Mesothelial cell of epicardium (in vitro differentiated cells): Measurements from ENCODE around the gene ZIM2. TPM values are rescaled to one million over a fixed set of nuclear protein-coding genes. Genes with fewer than 3 reads are reported as not detected.

Experiments
- DNase-seq, 2 experiments: peaks; one replicate each; pipeline ENCODE4 v3.0.0; 2021; ENCODE audit warnings: low spot score in 2 of 2; ENCODE audit not compliant: unreplicated experiment in 2 of 2
- H3K27ac Mint-ChIP-seq: 2 replicates; pipeline ENCODE4 v1.8.0; 2021; ENCODE audit warnings: mixed read lengths
- H3K27me3 Mint-ChIP-seq: 2 replicates; pipeline ENCODE4 v1.8.0; 2021; ENCODE audit warnings: low read depth, mixed read lengths
- H3K36me3 Mint-ChIP-seq: 2 replicates; pipeline ENCODE4 v1.8.0; 2021; ENCODE audit warnings: mixed read lengths
- H3K4me1 Mint-ChIP-seq: 2 replicates; pipeline ENCODE4 v1.8.0; 2021; ENCODE audit warnings: mixed read lengths
- H3K4me3 Mint-ChIP-seq: 2 replicates; pipeline ENCODE4 v1.8.0; 2021; ENCODE audit warnings: mild to moderate bottlenecking, moderate library complexity, mixed read lengths
- H3K9me3 Mint-ChIP-seq: 2 replicates; pipeline ENCODE4 v1.8.0; 2021; ENCODE audit warnings: mixed read lengths
- total RNA-seq: library from RNA; stranded (reverse); gene quantifications from 3 replicates; pipeline ENCODE4 v1.2.1, GENCODE V29; 2021
- TF ChIP-seq, protein P1 (sequence below): fragments of 200-600 bp; sonication (generic); IDR thresholded peaks from one replicate; pipeline ENCODE4 v1.5.0; 2021; ENCODE audit warnings: antibody characterized with exemption; ENCODE audit not compliant: unreplicated experiment

ZIM2 gene
- total RNA-seq, result not detected in 3 replicates

DNA sequence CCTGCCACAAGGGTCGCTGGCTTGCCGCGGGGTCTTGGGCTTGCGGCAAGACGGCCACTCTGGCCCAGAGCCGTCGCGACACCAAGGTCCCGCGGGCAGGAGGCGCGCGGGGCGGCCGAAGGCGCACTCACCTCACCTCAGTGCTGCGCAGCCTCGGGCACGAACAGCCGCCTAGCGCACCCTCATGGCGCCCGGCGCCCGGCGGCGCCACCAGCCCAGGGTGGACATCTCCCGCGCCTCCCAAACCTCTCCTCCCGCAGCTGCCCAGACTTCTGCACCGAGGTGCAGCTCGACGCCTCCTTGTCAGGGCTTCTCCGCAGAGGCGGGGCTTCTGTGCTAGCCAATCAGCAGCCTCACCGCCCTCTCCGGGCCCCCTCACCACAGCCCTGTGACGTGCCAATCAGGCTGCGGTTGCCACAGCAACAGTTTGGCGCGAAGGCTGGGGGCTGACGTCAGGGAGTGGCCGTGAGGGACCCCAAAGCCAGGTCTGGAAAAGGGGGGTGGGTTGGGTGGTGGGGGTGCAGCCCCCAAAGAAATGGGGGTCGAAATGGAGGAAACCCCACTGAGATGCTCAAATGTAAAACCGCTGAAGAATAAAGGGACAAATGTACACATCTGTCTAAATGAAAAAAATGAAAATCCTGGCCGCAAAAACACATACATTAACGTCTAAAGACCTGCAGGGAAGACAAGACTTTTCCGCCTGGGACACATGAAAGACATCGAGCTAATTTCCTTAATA, at the start of gene ZIM2, which contains the start of gene PEG3:
ZIM2 (minus strand) TSS at position 276 of the 742 bp plus-strand sequence. CDS start 16,449 bp downstream, outside the sequence.
PEG3 (minus strand) TSS at position 276 of the 742 bp plus-strand sequence. CDS start 16,071 bp downstream, outside the sequence.
- H3K36me3 Mint-ChIP-seq, result peaks cover 10% of the 10 kb centered on the region
- peaks cover 43% of the 10 kb centered on the region for H3K9me3 Mint-ChIP-seq
- DNase-seq, result no peak
- no peaks in the 10 kb centered on the region for H3K27me3 Mint-ChIP-seq
- H3K27ac Mint-ChIP-seq, result no peak within 1 kb of the TSS
- no peaks in the 10 kb centered on the region for H3K4me1 Mint-ChIP-seq
- TF ChIP-seq, protein P1, sequence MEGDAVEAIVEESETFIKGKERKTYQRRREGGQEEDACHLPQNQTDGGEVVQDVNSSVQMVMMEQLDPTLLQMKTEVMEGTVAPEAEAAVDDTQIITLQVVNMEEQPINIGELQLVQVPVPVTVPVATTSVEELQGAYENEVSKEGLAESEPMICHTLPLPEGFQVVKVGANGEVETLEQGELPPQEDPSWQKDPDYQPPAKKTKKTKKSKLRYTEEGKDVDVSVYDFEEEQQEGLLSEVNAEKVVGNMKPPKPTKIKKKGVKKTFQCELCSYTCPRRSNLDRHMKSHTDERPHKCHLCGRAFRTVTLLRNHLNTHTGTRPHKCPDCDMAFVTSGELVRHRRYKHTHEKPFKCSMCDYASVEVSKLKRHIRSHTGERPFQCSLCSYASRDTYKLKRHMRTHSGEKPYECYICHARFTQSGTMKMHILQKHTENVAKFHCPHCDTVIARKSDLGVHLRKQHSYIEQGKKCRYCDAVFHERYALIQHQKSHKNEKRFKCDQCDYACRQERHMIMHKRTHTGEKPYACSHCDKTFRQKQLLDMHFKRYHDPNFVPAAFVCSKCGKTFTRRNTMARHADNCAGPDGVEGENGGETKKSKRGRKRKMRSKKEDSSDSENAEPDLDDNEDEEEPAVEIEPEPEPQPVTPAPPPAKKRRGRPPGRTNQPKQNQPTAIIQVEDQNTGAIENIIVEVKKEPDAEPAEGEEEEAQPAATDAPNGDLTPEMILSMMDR, result no peak
- no peak within 1 kb of the TSS for H3K4me3 Mint-ChIP-seq

DNA sequence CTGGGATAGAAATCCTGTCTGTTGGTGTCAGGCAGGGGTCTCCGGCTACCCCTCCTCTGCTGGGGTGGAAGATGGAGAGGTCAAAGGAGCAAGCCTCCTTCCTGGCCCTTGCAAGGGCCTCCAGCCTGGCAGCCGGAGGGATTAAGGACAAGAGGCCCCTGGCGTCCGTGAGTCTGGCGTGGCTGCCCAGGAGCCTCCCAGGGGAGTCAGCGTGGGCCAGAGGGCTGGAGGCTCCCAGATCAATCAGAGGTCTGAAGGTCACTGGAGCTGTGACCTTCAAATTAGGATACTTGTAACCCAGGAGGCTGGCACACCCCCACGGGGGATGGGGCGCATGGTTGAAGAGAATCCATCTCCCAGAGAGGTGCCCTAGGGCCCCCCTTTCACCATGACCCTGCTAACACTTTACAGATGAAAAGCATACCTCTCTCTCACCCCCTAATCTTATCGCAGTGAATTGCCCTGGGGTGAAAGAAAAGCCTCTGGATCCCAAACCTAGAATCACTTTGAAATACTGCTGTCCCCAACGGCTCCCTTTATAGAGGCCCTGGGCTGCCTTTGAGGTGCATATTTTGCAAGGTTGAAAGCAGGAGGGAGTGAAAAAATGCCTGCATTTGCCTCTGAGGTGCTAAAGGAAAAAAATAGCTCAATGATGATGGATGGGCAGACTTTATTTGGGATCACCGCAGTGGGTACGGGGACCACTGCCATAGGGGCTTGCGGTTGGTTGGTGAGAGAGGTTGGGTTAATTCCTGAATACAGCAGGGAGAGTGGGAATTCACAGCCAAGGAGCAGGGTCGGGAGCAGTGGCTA, 44.9 kb upstream of the ZIM2 start:
- TF ChIP-seq, protein P1, result no peak
- Mint-ChIP-seq H3K36me3 (peaks cover 2% of the 10 kb centered on the region), H3K4me1 (no peaks in the 10 kb centered on the region), H3K4me3 (no peak overlapping the region), H3K27ac (no peak overlapping the region), H3K27me3 (no peaks in the 10 kb centered on the region), H3K9me3 (peaks cover 68% of the 10 kb centered on the region)
- DNase-seq, result no peak

DNA sequence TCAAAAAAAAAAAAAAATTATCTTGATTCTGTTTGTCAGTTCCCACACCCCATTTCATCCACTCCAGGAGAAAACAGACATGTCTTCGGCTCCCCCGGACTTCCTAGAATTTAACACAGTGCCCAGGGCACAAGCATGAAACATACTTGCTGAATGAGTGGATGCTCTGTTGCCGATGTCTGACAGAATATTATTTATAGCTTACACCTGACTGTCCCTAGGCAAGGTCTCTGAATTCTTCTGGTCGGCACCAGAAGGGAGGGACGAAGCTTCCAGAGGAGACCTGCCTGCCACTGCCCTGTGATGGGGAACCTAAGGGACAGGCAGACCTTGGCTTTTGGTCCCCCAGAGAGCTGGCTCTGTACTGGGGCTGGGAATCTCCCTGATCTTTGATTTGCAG, 43.9 kb upstream of the ZIM2 start:
- H3K27ac Mint-ChIP-seq, result no peak overlapping the region
- H3K9me3 Mint-ChIP-seq, result peaks cover 69% of the 10 kb centered on the region
- no peaks in the 10 kb centered on the region for H3K36me3 Mint-ChIP-seq
- no peak for DNase-seq
- no peak overlapping the region for H3K4me3 Mint-ChIP-seq
- H3K27me3 Mint-ChIP-seq, result no peaks in the 10 kb centered on the region
- no peaks in the 10 kb centered on the region for H3K4me1 Mint-ChIP-seq
- TF ChIP-seq, protein P1, result no peak

DNA sequence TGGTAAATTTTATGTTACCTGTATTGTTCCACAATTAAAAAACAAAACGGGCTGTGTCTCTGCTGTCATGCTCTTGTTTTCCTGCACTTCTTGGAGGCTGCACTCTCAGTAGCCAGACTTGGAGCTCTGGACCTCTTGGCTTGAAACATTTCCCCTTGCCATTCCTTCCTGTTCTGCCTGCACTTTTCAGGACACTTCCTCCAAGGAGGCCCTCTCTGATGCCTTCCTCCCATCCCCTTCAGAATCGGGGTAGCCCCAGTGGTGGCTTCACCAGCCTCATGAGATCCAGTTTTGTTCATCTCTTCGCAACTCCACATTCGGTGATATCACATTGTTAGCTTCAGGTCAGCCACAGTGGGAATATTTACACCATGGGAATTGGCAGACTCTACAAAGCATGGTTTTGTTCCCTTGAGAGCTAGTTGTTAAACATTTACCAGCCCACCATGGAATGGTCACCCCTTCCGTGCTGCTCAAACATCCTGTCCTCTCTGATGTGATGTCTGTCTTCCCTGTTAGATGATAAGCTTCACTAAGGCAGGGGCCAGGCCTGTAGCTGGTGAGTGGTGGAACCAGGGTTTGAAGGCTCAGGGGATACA, 40.2 kb upstream of the ZIM2 start:
- H3K36me3 Mint-ChIP-seq, result no peaks in the 10 kb centered on the region
- TF ChIP-seq, protein P1, result no peak
- no peaks in the 10 kb centered on the region for H3K4me1 Mint-ChIP-seq
- no peak overlapping the region for H3K27ac Mint-ChIP-seq
- H3K4me3 Mint-ChIP-seq, result no peak overlapping the region
- DNase-seq, result no peak
- H3K9me3 Mint-ChIP-seq, result peaks cover 50% of the 10 kb centered on the region
- no peaks in the 10 kb centered on the region for H3K27me3 Mint-ChIP-seq

DNA sequence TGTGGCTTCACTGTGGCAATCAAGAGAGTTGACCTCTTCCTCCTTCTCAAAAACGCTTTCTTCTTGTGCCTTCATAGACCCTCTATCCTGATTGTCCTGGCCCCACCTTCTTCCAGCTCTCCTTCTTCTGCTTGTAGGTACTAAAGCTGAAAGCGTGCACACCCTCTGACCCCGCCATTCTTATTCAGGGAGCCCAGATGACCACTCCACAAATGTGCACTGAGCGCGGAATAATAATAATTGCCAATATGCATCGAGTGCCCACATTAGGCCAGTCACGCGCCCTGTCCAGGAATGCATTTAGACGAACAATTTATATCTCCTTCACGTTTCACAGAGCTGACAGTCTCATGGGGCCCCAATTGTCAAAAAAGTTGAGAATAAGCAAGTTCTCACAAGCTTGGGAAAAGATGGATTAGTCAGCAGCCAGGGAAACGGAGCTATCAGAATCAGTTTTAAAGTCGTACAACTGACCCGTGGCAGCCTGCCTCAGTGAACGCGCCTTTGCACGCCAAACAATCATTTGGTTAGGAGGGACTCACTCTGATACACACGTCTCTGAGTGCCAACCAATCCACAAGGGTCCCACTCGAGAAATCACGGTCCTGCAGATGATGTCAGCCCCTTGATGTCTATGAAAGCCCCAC, 36.7 kb upstream of the ZIM2 start:
- no peaks in the 10 kb centered on the region for H3K27me3 Mint-ChIP-seq
- DNase-seq, result no peak
- H3K36me3 Mint-ChIP-seq, result peaks cover 3% of the 10 kb centered on the region
- H3K4me3 Mint-ChIP-seq, result no peak overlapping the region
- no peak overlapping the region for H3K27ac Mint-ChIP-seq
- no peaks in the 10 kb centered on the region for H3K4me1 Mint-ChIP-seq
- H3K9me3 Mint-ChIP-seq, result peaks cover 56% of the 10 kb centered on the region
- TF ChIP-seq, protein P1, result no peak
